Stomach (tissue), 9 donors: ENCODE measurements around the gene WDR70. TPM values are rescaled to one million over a fixed set of nuclear protein-coding genes. Genes with fewer than 3 reads are reported as not detected.
"Not testable (repeated sequence)": the region's sequence is repeated elsewhere in the genome, so short reads cannot be mapped to it uniquely, and the experiment has no call there.

Source experiments
- DNase-seq, 2 donors: peaks; one replicate each; pipeline versions ENCODE4 v3.0.0 to v3.0.0-alpha.2; 2013 to 2019
- H3K27ac ChIP-seq, 5 donors: fragments of 200-600 bp in 4 of 5; sonication (generic) in 4 of 5; one replicate each; pipeline ENCODE4 v1.5.1; 2013 to 2019; ENCODE audit warnings: mild to moderate bottlenecking in 1 of 5, moderate library complexity in 1 of 5
- H3K27me3 ChIP-seq, 3 donors: fragments of 200-600 bp; sonication (generic); one replicate each; pipeline ENCODE4 v1.5.1; 2017 to 2019; ENCODE audit warnings: mixed run types in 1 of 3
- H3K36me3 ChIP-seq, 4 donors: fragments of 200-600 bp; sonication (generic); 1 replicate in 3 of 4; 2 replicates in 1 of 4; pipeline ENCODE4 v1.5.1; 2016 to 2019
- H3K4me1 ChIP-seq, 4 donors: fragments of 200-600 bp; sonication (generic); one replicate each; pipeline ENCODE4 v1.5.1; 2016 to 2019
- H3K4me3 ChIP-seq, 4 donors: fragments of 200-600 bp; sonication (generic) in 3 of 4; one replicate each; pipeline ENCODE4 v1.5.1; 2016 to 2019; ENCODE audit warnings: mild to moderate bottlenecking in 1 of 4
- H3K9me3 ChIP-seq, 4 donors: fragments of 200-600 bp; sonication (generic); one replicate each; pipeline ENCODE4 v1.5.1; 2016 to 2019
- EP300 ChIP-seq: sonication (generic); formaldehyde crosslinking; IDR thresholded peaks from one replicate; pipeline ENCODE4 v1.6.1; 2017; ENCODE audit warnings: antibody characterized with exemption
- POLR2A ChIP-seq, 4 donors: fragments of 450-650 bp; IDR thresholded peaks; one replicate each; pipeline ENCODE4 v1.6.1; 2016; ENCODE audit warnings: antibody characterized with exemption in 4 of 4, control low read depth in 2 of 4, mild to moderate bottlenecking in 1 of 4, moderate library complexity in 1 of 4
- POLR2AphosphoS5 ChIP-seq, 3 donors: sonication (generic); formaldehyde crosslinking; IDR thresholded peaks; one replicate each; pipeline ENCODE4 v1.6.1; 2016; ENCODE audit warnings: antibody characterized with exemption in 3 of 3
- WGBS, 5 donors: extraction: QIAGEN DNeasy Blood & Tissue Kit in 3 of 5; methylation state at CpG; one replicate each; pipeline versions ENCODE4 v1.1.5 to v1.1.7; 2013 to 2018; 5-methylcytosine and 5-hydroxymethylcytosine counted together
- intact Hi-C: fragments of 100-400 bp; cut with DNase I; formaldehyde crosslinking; loops from one replicate; pipeline ENCODE4 v1.15.1; 2023; ENCODE audit warnings: low total_unique reads
- polyA plus RNA-seq, 3 donors: library from polyadenylated mRNA; stranded (reverse); fragments of 200-250 nt; gene quantifications; one replicate each; pipeline ENCODE4 v1.2.3, GENCODE V29; 2013
- total RNA-seq, 5 donors: library from RNA; depleted of rRNA; stranded (reverse); fragments of >200 nt; gene quantifications; one replicate each; pipeline versions ENCODE4 v1.1.0 to v1.2.3, GENCODE V29; 2014 to 2016
- TF ChIP-seq, protein P1 (sequence below), 7 experiments: fragments of 450-650 bp in 4 of 7; fragments of 200-600 bp in 3 of 7; sonication (generic) in 3 of 7; IDR thresholded peaks; one replicate each; pipeline ENCODE4 v1.5.1; 2016 to 2019; ENCODE audit warnings: antibody characterized with exemption in 7 of 7, control low read depth in 2 of 7, mild to moderate bottlenecking in 1 of 7
- donor health status: healthy with polysubstance abuse.
- donor health status: Bipolar disorder and iron deficiency.
- donor health status: healthy.

WDR70 gene
- total and polyA plus RNA-seq, 8 donors = 13.0 to 131 (median 35.0) TPM

DNA sequence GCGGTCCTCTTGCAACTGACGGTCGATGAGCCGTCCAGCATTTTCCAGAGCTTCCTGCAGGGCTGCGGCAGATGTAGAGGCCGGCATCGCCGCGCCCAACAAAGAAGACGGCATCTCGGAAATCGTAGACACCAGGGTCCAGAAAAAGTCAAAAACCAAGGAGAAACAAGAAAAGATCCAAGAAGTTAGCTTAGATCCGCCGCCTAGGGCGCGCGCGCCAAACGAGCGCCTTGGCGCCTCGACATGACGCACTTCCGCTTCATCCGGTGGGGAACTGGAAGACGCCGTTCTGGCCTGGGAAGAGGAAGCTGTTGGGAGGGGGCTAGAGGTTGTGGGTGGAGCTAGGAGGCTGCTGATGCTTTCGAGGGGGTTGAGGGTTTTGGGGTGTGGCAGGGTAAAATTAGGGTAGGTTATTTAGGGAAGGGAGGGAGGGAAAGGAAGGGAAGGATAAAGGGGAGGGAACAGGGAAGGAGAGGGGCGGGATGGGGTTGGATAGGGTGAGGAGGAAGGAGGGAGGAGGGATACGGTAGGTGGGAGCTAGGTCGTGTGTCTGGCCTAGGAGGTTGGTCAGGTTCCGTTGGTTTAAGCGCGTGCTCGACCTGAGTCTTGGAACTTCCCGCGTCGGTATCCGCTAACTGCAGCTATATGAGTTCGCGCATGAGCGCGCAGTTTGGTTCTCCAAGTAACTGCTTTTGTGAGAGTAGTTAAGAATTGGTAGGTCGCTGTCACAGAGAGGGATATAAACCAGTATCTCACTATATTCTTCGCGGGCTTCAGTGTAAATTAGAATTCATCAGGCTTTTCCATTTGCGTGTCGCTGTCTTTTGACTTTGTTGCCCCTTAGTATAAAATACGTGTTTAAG, 8.0 kb upstream of the WDR70 start, which contains the start of gene NUP155:
Gene NUP155 (minus strand): TSS at position 243 of the 863 bp plus-strand sequence. CDS start 129 bp downstream, at position 114.
- intact Hi-C loops = no loop called here
- DNase-seq = peak; percentile 88 to 98

DNA sequence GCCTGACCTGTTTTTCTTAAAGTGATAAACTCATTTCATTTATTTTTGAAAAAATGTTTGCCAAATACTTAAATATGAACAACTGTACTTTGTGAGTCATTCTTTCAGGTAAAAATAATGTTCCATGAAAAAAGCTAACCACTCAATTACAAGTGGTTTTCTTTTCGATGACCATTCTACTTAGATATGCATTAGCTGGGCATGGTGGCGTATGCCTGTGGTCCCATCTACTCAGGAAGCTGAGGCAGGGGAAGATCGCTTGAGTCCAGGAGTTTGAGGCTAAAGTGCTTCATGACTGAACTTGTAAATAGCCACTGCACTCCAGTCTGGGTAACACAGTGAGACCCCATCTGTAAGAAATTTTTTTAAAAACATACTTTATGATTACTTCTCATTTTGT, 4.0 kb upstream of the WDR70 start:
- intact Hi-C loops = no loop called here

More for the DNA sequence above, 8.0 kb upstream of the WDR70 start, which contains the start of gene NUP155:
- Histone ChIP-seq H3K27me3 (no peaks in the 10 kb centered on the region), H3K36me3 (peaks cover 0 to 7% (median 2%) of the 10 kb centered on the region in 4 donors), H3K27ac (peak within 1 kb of the TSS; percentile 80 to 87 (median 84)), H3K4me3 (peak within 1 kb of the TSS; percentile 73 to 99 (median 82)), H3K4me1 (peaks cover 18 to 50% (median 39%) of the 10 kb centered on the region in 4 donors), H3K9me3 (no peaks in the 10 kb centered on the region)
- TF ChIP-seq EP300 = no peak
- TF ChIP-seq POLR2AphosphoS5 (IDR thresholded peaks at IDR 0.05) = peak; percentile 89 to 96 (median 94)
- TF ChIP-seq POLR2A (IDR thresholded peaks at IDR 0.05) = peak in 1 of 4 donors; percentile 26
- TF ChIP-seq, protein P1, sequence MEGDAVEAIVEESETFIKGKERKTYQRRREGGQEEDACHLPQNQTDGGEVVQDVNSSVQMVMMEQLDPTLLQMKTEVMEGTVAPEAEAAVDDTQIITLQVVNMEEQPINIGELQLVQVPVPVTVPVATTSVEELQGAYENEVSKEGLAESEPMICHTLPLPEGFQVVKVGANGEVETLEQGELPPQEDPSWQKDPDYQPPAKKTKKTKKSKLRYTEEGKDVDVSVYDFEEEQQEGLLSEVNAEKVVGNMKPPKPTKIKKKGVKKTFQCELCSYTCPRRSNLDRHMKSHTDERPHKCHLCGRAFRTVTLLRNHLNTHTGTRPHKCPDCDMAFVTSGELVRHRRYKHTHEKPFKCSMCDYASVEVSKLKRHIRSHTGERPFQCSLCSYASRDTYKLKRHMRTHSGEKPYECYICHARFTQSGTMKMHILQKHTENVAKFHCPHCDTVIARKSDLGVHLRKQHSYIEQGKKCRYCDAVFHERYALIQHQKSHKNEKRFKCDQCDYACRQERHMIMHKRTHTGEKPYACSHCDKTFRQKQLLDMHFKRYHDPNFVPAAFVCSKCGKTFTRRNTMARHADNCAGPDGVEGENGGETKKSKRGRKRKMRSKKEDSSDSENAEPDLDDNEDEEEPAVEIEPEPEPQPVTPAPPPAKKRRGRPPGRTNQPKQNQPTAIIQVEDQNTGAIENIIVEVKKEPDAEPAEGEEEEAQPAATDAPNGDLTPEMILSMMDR (IDR thresholded peaks at IDR 0.05) = peak in 1 of 7 experiments; percentile 32
- 1 to 2% (median 1%) methylated on average over 48 to 49 of the region's 49 CpGs for WGBS, 5 donors

DNA sequence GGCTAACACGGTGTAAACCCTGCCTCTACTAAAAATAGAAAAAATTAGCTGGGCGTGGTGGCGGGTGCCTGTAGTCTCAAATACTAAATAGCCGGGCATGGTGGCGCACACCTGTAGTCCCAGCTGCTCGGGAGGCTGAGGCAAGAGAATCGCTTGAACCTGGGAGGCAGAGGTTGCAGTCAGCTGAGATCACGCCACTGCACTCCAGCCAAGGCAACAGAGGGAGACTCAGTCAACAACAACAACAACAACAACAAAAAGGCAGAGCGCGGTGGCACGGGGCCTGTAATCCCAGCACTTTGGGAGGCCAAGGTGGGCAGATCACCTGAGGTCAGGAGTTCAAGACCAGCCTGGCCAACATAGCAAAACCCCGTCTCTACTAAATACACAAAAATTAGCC, 1.1 kb upstream of the WDR70 start:
- H3K9me3 ChIP-seq, intact Hi-C loops, DNase-seq, H3K27ac ChIP-seq, H3K4me3 ChIP-seq, H3K27me3 ChIP-seq: not testable (repeated sequence)
- H3K4me1 ChIP-seq = peaks cover 0 to 17% (median 16%) of the 10 kb centered on the region in 4 donors
- WGBS, 5 donors = 88 to 94% (median 93%) methylated on average over 12 of the region's 12 CpGs
- H3K36me3 ChIP-seq = peaks cover 9 to 24% (median 21%) of the 10 kb centered on the region in 4 donors

More for the DNA sequence above, 4.0 kb upstream of the WDR70 start:
- no peak overlapping the region for H3K27ac ChIP-seq
- 81 to 85% (median 82%) methylated on average over 3 of the region's 3 CpGs for WGBS, 5 donors
- H3K4me1 ChIP-seq = peaks cover 2 to 18% (median 11%) of the 10 kb centered on the region in 4 donors
- TF ChIP-seq, protein P1 (IDR thresholded peaks at IDR 0.05) = no peak
- no peak for TF ChIP-seq POLR2AphosphoS5 (IDR thresholded peaks at IDR 0.05)
- TF ChIP-seq EP300 = no peak
- no peak for TF ChIP-seq POLR2A (IDR thresholded peaks at IDR 0.05)
- no peaks in the 10 kb centered on the region for H3K36me3 ChIP-seq
- no peaks in the 10 kb centered on the region for H3K27me3 ChIP-seq
- no peak for DNase-seq
- no peaks in the 10 kb centered on the region for H3K9me3 ChIP-seq
- H3K4me3 ChIP-seq = no peak overlapping the region

DNA sequence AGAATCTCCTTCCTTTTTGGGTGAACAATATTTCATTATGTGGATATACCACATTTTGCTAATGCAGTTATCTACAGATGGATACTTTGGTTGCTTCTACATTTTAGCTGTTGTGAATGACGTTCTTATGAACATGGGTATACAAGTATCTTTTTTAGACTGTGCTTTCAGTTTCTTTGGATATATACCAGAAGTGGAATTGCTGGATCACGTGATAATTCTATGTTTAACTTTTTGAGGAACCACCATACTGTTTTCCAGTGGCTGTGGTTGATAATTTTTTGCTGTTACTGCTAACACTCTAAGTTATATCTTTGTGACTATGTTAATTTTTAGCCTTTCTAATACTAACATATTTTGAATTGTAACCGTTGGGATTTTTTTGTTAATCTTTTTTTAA, 12.5 kb downstream of the WDR70 start:
- WGBS, 5 donors = 76 to 91% (median 86%) methylated on average over 3 of the region's 3 CpGs
- intact Hi-C loops = no loop called here

More for the DNA sequence above, 12.5 kb downstream of the WDR70 start:
- no peak for DNase-seq
- Histone ChIP-seq H3K4me1 (no peaks in the 10 kb centered on the region), H3K27ac (no peak overlapping the region), H3K4me3 (no peak overlapping the region), H3K36me3 (peaks cover 17 to 67% (median 55%) of the 10 kb centered on the region in 4 donors), H3K9me3 (no peaks in the 10 kb centered on the region), H3K27me3 (no peaks in the 10 kb centered on the region)
- TF ChIP-seq POLR2A (IDR thresholded peaks at IDR 0.05) (no peak), EP300 (no peak), POLR2AphosphoS5 (IDR thresholded peaks at IDR 0.05) (no peak)
- TF ChIP-seq, protein P1 (IDR thresholded peaks at IDR 0.05) = no peak
